NCI-H1694 treated with DMSO at 0.1 percent for 48 hours (cell line): ENCODE data around the gene FAM151A.
A peak's percentile ranks its signal among the peaks of the same experiment; 100 is the strongest.

Experiments
- DNase-seq: peaks from one replicate; lab custom pipeline; 2025; lab: John Stamatoyannopoulos, UW

The FAM151A gene

DNA sequence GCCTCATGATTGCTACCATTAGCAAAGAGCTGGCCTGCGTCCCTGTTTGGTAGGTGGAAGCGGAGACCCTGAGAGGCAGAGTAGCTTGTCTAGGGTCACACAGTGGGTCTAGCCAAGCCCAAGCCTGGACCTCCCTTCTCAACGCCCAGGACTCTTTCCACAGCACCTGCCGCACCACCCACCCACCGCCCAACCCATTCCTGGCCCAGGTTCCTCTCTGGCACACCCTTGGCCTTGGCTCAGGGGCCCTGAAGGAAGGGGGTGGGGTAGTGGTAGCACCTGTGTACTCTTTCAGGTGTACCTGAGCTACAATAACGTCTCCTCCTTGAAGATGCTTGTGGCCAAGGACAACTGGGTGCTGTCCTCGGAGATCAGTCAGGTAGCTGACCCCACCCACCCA lies 19.3 kb downstream of the FAM151A start:
- DNase-seq: no peak

DNA sequence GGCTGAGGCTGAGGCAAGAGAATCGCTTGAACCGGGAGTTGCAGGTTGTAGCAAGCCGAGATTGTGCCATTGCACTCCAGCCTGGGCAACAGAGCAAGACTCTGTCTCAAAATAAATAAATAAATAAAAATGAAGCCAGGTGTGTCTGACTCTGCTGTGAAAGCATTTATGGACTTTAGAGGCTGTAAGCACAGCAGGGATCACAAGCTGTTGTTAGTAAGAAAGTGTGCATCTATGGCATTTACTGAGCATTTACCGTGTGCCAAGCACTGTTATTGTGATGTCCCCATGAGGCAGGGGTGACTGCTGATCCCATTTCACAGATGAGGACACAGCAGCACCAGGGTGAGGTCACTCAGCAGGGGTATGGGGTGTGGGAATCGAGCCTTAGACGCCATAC lies 20.1 kb downstream of the FAM151A start:
- DNase-seq: no peak

DNA sequence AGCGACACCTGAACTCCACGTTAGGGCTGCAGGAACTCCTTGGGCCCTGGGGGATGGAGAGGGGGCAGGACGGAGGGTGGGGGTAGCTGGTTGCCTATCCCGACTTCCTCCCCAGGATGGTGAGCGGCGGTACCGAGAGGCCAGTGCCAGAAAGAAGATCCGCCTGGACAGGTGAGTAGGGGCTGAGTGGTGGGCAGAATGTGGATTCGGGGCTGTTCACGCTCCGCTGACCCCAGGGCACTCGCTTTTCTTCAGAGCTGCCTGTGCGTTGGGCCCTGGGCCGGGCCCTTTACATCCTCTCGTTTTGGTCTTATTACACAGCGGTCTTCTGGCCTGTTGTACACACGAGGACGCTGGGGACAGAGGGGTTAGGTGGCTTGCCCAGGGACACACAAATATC lies 20.8 kb downstream of the FAM151A start:
- DNase-seq: no peak

DNA sequence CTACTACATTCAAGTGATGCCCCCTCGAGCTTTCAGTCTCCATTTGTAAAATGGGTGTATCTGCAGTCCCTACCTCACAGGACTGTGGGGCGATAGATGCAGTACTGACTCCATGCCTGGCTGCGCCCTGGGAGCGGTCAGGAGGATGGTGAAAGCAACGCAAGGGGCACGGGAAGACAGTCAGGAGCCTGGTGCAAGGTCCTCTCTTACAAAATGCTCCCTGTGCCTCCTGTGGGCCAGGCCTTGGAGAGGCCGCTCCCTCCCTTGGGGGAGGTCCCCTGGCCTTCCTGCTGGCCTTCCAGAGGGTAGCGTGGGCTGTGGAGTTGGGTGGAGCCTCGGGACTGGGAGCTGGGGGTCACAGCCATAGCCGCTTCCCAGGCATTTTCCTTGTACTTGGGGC lies 21.6 kb downstream of the FAM151A start:
- no peak for DNase-seq

DNA sequence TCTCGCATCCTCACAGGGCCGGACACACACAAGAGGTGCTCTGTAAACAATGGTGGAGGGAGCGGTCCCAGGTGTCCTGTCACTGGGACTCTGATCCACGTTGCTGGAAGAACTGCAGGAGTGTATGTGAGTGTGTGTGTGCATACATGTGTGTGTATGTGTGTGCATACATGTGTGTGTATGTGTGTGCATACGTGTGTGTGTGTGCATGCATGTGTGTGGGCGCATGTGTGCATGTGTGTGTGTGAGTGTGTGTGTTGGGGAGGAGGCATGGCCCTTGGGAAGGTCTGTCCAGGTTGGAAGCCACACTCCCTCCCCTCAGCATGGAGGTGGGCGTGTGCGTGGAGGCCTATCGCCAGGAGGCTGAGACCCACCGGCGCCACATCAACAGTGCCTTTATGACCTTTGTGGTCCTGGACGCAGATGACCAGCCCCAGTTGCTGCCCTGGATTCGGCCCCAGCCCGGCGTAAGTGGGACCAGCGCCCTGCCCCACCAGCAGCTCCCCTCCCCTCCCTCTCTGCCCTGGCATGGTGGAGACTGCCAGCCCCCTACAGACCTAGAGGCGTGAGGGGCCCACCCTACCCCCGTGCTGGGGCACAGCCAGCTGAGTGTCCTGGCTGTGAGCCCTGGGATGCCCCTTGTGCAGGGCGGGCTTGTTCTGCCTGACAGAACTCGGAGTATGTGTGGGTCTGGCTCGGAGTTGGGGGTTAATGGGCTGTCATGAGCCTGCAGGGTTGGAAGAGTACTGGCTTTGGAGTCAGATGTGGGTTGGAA lies 22.2 kb downstream of the FAM151A start:
- no peak for DNase-seq

DNA sequence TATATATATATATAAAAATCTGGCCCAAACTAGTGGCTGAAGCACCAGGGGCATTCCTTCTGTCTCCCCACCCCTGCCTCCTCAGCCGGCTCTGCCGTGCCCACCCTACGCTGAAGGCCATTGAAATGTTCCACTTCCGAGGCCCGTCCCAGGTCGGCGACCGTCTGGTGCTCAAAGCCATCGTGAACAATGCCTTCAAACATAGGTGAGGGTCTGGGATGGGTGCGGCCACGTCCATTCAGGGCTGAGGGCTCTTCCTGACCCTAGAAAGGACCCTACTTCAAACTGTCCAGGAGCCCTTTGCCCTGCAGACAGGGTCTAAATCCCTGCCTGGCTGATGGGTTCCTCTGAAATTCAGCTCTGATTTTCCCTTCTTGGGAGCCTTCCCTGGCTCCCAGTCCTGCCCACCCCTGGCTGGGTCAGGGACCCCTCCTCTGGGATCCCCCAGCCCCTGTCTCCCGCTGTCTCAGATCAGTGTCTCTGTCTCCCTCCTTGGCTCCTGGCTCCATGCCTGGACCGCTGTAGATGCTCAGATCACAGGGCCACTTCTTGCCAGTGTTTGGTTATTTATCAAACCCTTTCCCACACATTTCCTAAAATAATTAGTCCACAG lies 24.0 kb downstream of the FAM151A start:
- DNase-seq: no peak

DNA sequence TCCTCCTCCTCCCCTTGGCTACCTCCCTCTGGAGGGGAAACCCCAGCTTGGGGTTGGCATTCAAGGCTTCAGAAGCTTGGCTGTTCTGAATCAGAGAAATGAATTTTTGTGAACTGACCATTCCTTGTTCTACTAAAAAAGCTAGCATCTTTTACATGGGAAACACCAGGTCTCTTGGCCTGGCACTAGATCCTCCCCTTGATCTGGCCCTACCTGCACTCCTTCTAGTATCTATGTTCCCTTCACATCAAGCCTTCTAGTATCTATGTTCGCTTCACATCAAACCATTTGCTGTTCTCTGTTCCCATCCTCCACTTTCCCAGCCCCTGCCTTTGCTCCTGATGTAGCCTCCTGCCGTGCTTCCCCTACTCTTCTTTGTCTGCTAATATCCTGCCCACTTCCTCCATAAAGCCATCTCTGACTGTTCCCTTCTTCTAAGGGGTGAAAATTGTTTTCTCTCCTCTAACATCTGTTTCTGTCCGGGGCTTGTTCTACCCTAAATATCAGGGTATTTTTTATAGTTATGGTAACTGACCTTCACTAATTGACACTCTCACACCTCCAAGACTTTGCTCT lies 25.8 kb downstream of the FAM151A start:
- no peak for DNase-seq

DNA sequence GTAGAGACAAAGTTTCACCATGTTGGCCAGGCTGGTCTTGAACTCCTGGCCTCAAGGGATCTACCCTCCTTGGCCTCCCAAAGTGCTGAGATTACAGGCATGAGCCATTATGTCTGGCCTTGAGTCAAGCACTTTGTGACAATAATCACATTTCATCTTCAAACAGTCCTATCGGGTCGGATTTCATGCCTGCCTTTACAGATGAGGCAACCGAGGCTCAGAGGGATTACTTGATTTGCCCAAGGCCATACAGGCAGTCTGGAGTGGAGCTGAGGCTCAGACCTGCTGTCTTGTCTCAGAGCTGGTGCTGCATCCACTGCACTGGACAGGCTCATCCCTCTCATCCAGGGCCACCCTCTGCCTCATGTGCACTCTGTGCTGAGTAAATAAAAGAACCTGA lies 26.6 kb downstream of the FAM151A start:
- no peak for DNase-seq

DNA sequence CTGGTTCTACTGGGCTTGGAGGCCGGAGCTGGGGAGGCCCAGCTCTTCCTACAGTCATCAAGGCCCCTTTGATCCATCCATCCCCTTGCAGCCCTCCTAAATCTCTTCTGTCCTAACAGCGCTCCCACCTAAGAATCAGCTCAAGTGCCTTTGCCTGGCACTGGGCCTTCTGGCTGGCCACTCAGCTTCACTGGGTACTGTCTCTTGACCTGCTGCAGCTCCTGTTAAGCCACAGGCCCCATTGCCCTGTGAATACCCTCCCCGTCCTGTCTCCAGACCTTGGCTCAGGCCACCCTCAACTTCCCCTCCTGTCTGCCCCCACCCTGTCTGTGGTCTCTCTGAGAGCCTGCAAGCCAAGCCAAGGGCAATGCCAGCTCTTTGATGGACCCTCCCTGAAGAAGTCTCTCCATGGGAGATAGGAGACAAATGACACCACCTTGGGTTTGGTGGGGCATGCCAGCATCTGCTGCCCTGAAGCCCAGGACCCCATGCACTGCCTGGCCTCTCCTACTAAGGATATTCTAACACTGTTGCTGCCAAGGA lies 27.3 kb downstream of the FAM151A start:
- no peak for DNase-seq

DNA sequence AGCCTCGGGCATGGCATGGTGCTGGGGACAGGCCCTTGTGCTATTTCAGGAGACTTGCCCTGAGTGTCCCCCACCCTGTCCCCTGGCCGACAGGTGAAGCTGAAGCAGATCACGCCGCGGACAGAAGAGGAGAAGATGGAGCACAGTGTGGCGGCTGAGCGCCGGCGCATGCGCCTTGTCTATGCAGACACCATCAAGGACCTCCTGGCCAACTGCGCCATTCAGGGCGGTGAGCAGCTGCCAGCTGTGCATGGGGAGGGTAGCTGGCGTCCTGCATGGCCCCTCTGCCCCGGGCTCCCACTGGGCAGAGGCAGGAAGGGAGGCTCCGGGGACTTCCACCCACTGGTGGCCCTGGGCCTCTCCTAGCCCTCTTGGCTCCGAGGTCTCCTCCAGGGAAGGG lies 28.9 kb downstream of the FAM151A start:
- no peak for DNase-seq

DNA sequence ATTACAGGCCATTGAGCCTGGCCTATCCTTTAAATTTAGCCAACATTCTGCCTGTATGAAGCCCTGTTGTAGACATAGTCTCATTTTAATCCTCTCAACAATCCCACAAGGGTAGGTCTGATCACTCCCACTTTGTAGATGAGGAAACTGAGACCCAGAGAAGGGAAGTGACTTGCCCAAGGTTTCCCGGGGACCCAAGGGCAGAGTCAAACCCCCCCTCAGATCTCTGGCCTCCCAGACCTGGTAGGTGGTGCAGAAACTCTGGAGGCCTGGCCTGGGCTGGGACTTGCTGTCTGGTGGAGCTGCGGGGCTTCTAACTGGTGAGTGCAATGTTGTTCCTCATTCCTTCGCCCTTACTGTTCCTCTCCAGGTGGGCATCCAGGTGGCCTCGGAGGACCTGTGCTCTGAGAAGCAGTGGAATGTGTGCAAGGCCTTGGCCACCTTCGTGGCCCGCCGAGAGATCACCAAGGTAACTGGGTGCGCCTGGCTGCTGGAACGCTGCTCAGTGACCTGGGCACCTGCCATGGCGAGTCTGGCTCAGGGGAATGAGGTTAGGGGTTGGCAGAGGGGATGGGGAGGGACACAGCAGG lies 29.7 kb downstream of the FAM151A start:
- DNase-seq: no peak

DNA sequence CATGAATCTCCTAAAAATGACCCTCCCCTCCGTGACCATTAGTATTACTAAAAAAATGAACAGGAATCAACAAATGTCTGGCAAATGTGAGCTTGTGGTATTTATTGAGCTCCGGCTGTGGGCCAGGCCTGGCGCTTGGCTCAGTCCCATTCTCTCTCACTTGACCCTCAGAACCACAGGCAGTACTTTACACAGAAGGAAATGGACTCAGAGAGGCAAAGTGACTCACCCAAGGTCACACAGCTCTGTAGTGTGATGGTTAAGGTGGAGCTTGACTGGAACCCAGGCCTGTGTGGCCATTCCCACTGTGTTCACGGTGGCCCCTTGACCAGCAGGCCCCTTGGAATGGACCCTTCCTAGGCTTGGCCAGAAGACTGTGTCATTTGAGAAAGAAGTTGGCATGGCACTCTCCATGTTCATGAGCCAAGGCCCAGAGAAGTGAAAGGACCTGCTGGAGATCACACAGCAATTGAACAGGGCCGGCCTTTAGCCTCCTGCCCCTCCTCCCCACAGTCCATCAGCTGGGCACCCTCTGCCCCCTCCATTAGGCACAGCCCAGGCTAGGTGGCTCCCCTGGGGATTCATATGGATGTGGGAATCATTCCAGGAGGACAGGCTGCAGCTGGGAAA lies 32.1 kb downstream of the FAM151A start:
- no peak for DNase-seq

DNA sequence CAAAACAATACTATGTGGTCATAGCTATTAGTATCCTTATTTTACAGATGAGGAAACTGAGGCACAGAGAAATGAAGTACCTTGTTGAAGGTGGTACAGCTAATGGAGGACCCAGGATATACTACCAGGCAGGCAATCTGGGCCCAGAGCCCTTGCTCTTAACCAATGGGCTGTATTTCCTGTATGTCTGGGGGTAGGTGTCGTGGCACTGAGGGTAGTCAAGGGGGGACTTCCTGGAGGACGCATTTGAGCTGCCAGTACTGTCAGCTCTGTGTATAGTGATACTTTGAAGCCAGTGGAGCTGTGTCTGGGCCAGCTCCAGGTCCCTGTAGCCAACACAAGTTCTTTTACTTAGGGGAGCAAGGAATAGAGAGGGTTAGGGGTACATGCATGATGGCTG lies 34.9 kb downstream of the FAM151A start:
- DNase-seq: no peak

DNA sequence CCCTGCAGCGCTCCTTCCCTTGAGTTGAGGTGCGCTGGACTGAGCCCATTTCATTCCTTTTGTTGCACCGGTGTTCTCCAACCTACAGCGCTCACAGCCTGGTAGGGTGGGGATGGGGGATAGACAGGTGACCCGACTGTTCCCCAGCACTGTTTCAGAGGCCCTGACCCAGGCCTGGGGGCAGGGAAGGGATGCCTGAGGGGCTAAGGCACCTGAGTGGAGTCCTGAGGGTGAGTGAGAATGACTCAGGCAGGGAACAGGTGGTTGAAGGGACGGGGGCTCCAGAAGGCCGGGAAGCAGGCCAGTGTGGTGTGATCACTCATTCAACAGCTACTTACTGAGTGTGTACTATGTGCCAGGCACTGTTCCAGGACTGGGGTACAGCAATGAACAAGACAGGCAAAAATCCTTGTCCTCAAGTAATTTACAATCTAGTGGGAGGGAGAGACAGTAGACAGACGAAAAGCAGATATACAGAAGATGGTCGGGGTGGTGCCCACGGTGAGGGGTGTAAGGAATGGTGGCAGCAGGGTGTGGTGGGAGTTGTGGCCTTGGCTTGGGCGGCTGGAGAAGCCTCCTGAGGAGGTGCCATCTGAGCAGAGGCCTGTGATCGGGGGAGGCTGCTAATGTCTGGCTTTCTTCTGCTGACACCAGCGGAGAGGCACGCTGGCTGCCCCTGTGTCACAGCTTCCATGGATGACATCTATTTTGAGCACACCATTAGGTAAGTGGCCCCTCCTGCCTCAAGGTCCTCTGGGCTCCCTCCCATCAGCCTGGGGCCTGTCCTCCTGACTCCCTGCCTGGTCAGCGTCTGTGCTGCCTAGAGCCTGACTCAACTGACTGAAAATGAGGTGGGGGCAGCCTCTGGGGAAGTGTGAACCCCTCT lies 37.9 kb downstream of the FAM151A start:
- DNase-seq: no peak

DNA sequence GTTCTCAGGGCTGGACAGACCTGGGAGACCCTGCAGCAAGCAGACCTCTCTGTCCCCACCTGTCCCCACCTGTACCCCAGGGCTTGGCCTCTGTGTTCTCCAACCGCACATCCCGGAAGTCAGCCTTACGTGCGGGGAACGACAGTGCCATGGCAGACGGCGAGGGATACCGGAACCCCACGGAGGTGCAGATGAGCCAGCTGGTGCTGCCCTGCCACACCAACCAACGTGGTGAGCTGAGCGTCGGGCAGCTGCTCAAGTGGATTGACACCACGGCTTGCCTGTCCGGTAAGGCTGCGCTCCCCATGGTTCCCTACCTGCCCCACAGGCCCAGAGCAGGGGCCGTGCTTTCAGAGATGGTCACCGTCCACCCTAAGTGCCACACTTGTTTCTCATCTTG lies 38.8 kb downstream of the FAM151A start:
- no peak for DNase-seq

DNA sequence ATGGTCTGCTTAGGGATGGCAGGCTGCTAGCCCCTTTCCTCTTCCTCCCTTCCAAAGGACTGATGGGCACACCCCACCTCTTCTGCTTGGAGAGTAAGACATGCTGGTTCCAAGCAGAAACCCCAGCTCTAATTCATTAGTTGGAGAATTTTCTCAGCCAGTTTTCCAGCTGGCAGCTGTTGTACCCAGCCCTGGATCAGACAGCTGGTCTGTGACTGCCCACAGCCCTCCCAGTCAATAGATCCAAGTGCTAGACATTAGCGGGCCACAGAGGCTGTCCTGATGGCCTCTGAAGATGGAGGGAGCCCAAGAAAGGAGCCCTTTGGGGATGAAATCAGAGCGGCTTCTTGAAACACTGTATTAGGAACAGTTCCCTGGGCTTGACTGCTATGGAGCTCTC lies 39.5 kb downstream of the FAM151A start:
- peak; percentile 41 for DNase-seq

DNA sequence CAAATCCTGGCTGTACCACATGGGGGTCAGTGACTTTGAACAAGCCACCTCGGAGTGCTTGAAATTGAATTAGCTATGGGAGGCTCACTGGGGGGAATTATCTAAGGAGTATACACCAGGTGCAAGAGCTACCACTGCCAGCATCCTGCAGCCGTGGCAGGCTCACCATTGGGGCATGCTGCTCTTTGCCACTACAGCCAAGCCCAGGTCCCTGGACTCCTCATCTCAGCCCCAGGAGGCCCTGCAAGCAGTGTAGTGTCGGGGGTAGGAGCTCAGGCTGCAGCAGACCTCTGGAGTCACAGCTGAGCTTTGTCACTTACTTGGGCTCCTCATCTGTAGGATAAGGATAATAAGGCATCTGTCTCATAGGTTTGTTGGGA lies 40.0 kb downstream of the FAM151A start:
- no peak for DNase-seq

DNA sequence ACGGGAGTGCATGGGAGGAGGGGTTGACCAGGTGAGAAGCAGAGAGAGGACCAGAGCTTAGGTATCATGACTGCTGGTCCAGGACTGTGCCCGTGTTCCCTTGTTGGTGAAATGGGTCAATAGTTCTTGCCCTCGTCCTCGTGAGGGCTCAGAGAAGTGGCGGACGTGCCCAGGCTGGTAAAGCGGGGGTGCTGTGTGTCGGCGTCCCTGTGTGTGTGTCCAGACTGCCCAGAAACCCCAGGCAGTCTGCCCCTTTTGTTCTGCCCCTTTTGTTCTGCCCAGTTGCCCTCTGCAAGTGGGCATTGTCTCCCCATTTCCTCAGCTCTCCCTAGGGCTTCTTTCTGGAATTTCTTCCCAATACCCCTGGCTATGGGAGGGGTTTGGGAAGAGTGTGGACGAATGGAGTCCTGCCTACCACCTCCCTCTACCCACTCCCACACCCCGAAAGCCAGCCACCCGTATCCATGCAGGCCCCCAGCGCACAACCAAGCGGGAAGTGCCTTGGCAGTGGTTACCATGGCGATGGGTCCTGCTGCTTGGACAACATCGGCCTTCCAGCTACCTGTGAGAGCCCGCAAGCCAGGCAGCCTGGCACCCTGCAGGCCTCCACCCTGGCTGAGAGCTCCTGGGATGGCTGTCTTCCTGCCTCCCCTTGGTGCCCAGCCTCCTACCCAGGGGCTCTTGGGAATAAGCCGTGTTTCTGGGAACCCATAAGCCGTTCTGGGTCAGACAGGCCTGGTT lies 40.6 kb downstream of the FAM151A start:
- no peak for DNase-seq

DNA sequence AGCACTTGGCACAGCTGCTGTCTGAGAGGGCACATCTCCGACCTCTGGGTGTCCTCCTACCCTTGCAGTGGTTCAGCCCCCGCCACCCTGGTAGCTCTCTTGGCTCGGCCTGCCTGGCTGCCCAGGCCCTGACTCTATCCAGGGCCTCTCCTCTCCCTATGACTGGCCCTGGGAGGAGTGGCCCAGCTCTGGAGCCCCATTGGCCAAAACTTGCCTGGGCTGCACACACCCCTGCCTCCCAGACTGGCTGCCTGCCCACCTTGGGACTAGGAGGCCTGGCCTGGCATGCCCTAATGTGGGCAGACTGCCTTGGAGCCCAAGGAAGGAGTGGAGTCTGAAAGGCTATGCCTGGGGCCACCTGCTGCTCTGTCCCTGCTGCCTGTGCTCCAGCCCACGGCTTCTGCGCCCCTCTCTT lies 41.7 kb downstream of the FAM151A start:
- peak; percentile 58 for DNase-seq

DNA sequence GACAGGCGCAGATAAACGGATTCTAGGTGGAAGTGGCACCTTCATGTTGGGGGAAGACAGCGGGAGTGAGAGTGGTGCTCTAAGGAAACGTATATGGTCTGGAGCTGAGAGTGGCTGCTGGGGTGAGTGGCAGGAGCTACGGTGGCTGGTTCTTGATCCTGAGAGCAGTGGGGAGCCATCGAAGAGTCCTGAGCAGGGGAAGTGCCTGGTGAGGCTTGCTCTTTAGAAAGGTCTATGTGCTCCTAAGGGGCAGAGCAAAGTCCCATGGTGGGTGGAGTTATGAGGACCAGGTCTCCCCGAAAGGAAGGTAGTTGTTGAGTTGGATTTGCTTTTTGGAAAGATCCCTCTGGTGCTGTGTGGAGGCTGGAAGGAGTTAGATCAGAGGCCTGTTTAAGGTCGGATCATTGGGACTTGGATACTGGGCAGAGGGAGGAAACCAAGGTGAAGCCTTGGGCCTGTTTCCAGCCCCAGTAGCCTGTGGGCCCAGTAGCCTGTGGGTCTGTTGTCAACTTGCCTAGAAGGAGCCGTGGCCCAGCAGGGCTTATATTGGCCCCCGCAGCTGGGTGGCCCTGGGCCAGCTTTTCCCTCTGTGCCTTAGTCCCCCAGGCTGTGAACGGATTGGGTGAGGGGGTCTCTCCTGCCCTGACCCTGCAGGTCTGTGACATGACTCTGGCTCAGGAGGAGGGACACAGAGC lies 42.3 kb downstream of the FAM151A start:
- DNase-seq: no peak
